Stimulated activated CD8-positive, alpha-beta memory T cell treated with anti-CD3 and anti-CD28 coated beads, Interleukin-15, amount 100 ng/mL, for 4 hours (primary cell): Measurements from ENCODE around the gene HSD17B10.
"Not testable (repeated sequence)": the region's sequence is repeated elsewhere in the genome, so short reads cannot be mapped to it uniquely, and the experiment has no call there.

Experiments used
- DNase-seq, 2 donors: peaks; one replicate each; pipeline ENCODE4 v3.0.0-alpha.2; 2020; ENCODE audit warnings: low read depth in 2 of 2

HSD17B10 gene

DNA sequence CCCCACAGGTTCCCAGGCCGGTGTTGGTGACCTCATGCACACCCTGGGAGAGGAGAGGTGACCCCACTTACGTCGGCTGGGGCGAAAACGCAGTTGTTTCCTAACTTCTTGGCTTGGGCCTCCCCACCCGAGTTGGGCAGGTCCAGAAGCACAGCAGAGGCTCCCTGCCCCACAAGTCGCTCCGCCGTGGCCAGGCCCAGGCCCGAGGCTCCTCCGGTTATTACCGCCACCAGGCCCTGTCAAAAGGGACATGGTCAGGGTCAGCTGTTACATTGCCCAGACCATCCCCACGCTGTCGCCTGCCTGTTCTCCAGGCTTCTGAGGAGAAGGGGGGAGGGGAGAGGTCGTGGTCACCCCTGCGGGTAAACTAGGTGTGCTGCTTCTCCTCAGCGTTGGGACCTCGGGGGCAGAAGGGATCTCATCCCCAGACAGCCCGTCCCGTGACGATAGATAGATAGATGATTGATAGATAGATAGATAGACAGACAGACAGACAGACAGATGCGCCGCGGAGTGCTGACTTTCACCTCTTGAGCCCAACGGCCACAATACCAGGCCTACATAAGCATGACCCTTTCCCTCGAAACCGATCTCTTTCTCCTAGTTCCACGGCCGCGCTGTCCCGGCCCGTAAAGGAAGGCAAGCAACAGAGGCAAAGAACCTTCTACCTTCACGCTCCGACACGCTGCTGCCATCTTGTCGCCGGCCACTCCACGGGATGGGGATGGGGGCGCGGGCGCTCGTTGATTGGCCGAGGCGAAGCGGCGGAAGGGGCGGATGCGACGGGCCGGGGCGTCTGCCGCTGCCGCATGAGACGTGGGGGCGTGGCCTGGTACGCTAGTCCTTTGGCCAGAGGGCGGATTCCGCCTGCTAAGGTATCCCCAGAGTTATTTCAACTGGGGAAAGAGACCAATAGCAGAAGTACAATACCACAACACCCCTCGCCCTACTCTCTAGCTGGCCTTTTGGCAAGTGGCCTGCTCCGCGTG, at the start of gene HSD17B10:
Gene HSD17B10 (minus strand): TSS at position 720 of the 989 bp plus-strand sequence. CDS start 25 bp downstream, at position 695.
- DNase-seq: peak; percentile 71 to 72

DNA sequence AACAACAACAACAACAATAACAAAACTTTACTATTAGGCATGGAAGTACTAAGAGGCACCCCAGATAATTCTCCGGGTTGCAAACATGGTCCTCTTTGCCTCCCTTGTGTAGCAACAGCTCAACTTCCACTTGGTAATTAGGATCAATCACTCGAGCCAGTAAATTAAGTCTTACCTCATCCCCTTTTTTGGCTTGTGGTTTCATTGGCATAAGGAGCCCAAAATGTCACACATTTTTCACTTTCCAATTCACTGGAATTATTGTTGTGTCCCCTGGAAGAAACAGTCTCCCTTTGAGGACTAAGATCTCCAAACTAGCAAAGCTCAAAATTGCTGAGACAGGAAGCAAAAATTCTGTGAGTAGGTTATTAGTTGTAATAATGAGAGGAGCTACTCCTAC, 49.2 kb upstream of the HSD17B10 start:
- no peak for DNase-seq

DNA sequence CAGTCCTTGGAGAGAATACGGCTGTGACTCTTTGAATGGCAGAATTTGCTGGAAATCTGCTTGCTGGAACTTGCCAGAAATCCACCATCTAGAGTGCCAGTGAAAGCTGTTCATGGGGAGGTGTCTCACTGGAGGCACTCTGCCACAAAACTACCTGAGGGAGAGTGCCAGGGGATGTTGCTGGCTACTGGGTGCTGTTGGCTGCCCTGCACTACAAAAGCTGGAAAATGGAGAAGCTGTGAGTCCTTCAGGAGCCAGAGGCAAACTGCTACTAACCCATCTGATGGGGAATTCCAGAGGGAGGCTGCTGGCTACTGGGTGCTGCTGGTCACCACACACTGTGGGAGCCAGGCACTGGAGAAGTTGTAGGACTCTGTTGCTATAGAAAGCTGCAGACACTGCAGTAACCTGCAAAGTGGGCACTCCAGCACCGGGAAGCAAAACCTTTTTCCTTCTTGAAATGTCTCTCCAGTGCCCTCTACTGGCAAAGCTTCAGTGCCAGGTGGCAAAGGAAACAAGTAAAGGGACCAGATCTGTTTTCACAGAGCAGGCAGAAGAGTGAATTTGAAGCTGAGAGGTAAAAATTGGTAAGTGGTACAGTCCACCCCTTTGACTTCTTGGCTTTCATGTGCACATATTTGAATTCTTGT, 47.8 kb upstream of the HSD17B10 start:
- peak; percentile 1 for DNase-seq

DNA sequence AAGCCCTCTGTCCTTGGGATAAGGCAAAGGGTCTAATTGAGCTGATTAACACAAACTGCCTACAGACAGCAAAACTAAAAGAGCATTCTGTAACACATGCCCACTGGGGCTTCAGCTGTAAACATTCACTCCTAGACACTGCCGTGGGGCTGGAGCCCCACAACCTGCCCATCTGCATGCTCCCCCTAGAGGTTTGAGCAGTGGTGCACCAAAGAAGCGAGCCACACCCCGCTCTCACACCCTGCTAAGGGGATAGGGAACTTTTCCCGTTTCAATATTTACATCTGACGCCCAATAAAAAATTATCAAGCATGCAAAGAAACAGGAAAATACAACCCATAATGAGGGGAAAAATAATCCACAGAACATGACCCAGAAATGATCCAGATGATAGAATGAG, 46.9 kb upstream of the HSD17B10 start:
- no peak for DNase-seq

DNA sequence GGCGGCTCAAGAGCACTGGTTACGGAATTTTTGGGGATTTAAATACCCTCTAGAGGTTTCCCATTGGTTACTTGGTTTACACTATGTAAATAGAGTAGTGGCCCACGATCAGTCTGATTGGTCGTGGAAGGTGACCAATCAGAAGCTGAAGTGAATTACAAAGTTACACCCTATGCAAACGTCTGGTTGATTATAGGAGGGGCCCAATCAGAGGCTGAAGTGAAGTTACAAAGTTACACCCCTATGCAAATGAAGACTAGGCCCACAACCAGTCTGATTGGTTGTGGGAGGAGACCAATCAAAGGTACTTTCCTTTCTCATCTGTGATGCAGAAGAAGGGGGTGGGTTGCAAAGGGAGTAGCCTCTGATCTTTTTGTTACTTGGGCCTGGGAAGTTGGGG, 45.1 kb upstream of the HSD17B10 start:
- no peak for DNase-seq

DNA sequence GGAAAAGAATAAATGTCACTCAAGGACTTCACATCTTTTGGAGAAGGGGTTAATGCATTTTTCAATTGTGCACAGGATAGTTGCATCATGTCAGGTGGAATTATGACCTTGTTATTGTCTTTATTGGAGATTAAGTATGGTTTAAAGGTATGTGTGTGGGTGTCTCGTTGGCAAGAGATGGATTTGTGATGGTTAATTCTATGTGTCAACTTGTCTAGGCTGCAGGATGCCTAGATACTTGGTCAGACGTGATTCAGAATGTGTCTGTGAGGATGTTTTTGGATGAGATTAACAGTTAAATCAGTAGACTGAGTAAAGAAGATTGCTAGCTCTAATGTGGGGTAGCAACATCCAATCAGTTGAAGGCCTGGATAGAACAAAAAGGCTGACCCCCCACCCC, 42.2 kb upstream of the HSD17B10 start:
- DNase-seq: no peak

DNA sequence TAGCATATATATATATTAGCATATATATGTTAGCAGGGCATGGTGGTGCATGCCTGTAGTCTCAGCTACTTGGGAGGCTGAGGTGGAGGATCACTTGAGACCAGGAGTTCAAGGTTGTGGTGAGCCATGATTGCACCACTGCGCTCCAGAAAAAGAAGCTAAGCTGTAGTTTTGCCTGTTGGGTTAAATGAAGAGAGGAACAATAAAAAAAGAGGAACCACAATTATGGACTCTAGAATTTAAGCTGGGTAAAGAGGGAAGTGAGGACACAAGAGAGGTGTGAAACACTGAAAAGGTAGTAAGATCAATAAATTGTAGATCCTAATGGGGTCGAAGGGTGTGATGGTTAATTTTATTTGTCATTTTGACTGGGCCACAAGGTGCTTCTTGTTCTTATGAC, 40.5 kb upstream of the HSD17B10 start:
- no peak for DNase-seq

DNA sequence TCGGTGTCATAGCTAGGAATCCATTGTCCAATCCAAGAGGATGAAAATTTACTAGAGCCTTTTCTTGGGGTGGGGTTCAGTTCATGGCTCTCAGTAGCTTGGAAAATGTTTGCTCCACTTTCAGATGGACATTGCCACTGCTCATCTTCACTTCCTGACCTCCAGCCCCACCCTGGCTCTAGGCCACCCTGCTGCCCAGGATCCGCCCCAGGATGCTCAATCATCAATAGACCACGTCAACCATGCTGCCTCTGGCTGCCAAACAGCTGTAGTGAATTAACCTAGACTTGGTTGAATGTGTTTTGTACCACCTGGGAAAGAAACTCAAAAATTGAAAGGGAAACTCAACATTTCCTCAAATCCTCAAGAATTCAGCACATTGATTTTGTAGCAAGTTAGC, 37.2 kb upstream of the HSD17B10 start:
- no peak for DNase-seq

DNA sequence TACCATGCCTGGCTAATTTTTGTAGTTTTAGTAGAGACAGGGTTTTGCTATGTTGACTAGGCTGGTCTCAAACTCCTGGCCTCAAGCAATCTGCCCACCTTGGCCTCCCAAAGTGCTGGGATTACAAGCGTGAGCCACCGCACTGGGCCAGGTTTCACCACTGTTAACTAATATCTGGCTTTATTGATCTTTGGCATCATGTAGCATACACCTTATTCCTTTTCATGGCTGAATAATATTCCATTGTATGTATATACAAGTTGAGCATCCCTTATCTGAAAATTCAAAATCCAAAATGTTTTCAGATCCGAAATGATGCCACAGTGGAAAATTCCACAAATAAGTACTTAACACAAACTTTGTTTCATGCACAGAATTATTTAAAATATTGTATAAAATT, 34.5 kb upstream of the HSD17B10 start:
- not testable (repeated sequence) for DNase-seq

DNA sequence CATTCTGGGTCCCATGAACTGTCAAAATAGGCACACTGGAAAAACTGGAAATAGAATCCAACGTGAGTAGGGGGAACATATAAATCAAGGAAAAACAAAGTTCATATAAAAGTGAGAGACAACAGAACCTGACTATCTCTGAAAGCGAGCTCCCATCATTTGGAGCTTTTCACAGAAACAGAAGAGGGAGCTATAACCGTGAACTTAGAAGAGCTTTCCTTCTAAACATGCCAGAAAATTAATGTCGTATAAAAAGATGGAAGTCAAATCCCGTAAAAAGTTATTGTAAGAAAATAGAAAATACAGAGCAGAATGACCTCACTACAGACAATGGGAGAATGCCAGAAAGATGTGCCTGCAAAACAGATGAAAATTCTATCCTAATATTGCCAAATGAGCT, 23.9 kb upstream of the HSD17B10 start:
- no peak for DNase-seq

DNA sequence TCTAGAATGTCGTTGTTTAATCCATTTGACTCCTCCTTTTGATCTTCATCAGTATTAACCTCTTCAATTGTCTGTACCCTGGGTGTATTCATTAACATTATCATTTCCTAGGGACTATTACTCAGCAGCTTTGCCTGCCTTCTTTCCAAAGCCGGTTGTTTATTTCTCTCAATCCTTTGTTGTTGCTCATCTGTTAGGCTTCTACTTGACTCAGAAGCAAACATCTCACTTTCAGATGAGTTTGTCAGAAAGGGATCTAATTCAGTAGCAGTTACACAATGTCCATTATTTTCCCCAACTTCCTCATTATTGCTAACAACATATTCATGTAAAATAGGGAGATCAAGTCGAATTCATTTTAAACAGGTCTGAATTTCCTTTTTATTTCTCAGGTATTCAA, 22.1 kb upstream of the HSD17B10 start:
- no peak for DNase-seq

DNA sequence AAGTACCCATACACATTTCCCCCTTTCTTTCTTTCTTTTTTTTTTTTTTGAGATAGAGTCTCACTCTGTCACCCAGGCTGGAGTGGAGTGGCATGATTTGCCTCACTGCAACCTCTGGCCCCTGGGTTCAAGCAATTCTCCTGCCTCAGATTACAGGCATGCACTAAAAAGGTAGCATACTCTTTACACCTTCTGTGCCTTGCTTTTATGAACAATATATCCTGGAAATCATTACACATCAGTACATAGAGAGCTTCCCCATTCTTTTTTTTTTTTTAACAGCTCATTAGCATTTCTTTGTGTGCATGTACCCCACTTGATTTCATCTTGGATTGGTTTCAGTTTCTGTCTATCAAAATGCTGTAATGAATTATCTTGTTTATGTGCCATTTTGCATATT, 18.6 kb upstream of the HSD17B10 start:
- DNase-seq: no peak

DNA sequence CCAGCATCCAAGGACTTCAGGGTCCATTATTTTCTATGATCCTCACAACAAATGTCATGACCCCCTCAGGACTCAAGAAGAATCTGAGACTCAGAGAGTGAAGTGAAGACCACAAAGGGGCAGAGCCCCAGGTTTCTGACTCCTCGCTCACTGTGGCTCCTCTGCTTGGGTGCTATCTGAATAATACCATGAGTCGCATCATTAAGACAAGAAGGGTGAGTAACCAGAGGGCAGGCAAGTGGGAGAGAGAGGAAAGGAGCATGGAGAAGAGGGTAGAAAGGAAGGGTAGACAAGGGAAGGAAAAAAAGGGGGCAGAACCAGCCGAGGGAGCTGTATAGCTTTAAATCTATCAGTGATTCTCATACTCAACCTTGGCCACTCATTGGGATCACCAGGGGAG, 15.5 kb upstream of the HSD17B10 start:
- DNase-seq: no peak

DNA sequence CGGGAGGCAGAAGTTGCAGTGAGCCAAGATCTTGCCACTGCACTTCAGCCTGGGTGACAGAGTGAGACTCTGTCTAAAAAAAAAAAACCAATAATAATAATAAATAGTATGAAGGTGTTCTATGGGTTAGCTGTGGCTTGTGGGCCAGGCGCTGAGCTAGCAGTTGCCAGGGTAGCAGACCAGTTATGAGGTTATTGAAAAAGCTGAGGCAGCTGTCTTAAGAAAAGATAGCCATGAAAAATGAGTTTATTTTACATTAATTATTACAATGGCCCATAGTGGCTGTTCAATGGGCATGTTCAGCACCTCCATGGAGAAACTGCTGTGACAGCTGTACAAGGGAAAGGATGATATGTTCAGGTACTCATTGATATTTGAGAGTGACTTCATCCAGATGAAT, 13.3 kb upstream of the HSD17B10 start:
- no peak for DNase-seq

DNA sequence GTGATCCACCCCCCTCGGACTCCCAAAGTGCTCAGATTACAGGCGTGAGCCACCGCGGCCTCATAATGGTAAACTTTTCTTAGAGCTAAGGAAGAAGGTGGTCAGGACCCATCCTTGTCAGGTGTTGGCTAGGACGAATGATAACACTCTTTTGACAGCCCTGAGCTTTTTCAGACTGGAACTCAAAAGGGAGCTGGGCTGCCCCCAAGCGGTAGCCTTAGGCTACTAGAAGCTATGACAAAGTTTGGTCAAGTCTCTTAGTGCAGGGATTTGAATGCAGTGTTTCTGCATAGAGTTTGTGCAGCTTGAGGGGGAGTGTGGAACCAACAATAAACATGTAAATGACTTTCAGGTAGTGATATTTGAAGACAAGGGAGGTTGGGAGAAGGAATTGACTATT, 11.8 kb upstream of the HSD17B10 start:
- no peak for DNase-seq

DNA sequence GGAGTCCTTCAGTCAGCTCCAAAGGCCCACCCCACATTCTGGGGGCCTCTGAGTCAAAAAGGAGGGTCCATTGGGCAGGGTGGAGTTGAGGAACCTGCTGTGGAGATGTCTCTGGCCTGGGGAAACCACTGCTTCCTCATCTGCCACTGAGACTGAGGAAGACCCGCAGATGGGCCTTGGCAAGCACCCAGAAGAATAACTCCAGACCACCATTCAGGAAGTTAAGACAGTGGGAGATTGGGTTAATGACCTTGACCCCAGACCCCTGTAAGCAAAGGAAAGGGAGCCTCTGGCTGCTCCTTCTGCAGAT, 8.1 kb upstream of the HSD17B10 start:
- no peak for DNase-seq

DNA sequence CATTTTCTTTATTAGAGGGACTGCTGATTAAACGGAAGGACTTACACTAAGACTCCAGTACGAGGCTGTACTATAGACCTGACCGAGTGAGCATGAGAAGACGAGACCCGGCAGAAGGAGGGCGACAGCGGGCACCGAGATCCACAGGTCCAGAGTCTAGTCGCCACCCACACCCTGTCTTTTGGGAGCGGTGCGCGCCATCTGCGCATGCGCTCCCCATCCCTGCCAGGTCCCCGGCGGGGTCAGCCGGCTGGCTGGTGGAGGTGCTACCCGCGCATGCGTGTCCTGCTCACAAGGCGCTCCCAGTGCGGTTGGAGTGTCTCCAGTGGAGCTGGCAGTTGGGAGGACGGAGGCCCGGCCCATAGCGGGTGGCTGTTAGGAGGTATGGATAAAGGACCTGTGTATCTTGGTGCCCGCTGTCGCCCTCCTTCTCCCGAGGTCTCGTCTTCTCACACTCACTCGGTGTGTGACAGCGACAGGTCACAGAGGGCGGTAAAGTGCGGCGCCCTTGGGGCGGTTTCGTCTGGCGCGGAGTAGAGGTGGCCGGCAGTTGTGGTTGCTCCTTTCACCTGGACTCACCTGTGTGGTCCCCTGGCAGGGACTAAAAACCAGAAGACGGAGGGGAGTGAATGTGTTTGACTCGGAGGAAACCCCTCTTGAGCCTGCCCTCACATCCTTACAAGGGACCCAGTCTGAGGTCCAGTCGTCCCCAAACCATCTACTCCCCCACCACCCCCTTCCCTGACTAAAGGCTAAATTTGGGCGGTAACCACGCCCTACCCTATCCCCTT, 7.6 kb upstream of the HSD17B10 start:
- DNase-seq: peak; percentile 36 to 52

DNA sequence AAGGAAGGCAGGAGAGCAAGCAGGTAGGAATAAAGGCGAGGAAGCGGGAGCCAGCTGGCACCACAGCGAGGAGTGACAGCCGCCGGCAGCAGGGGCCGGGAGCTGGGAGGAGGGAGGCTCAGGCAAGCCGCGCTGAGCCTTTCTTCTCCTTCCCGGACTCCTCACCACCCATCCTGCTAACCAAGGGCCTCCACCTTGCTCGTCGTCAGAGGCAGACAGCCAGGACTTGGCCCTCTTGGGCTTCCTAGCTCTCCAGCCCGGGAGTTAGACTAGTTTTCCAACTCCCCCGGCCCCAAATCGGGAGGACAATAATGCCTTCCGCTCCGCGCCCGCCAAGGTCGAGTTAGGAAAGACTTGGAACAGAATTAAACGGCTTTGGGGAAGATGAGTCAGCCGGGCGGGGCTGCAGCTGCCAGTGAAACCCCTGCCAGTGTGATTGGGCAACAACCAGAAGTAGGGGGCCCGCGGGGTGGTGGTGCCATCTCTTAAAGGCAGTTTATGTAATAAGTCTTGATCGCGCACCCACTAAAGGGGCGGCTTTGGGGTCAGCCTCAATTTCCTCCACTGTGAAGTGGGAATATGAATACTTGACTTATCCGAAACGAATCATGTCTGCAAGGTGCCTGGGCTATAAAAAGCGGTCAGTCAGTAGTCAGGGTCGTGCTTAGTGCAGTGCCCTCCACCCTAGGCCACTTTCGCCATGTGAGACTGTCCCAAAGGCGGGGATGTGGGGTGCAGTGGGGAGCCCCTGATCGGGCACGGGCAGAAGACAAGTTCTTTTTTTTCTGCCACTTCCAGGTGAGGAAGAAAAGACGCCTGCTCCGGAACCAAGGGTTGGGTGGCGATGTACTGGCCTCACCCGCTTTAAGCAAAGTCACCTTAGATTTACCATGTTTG, 6.7 kb upstream of the HSD17B10 start:
- DNase-seq: no peak

DNA sequence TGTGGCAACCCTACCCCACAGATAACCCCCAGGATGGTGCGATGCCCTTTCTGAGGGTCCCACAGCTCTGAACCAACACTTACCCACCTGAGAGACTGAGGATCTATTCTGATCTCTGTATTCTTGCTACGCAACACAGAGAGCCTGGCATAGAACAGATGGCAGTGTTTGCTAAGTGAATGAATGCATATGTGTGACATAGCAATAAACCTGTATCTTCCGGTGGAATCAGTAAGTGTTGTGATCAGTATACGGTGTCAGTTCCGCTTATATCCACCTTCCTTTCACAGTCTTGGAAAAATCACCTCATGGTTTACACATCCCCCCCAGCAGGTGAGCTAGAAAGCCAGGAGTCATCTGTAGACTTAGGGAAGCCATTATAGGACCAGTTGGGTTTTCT, 5.9 kb upstream of the HSD17B10 start:
- DNase-seq: no peak

DNA sequence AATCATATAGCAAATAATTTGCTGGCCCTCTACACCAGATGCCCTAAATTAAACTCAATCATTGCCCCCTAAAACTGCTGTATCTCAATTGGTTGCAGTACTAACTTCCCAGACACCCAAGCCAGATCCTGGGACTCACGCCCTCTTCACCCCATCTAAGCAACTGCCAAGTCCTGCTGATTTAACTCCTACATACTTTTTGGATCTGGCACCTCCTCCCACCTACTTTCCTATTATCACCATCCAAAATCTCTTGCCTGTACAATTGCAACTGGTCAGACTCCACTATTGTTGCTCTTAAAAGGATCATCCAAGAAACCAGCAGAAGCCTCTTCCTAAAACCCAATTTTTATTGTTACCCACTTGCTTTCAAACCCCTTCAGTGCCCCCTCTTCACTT, 4.7 kb upstream of the HSD17B10 start:
- no peak for DNase-seq

DNA sequence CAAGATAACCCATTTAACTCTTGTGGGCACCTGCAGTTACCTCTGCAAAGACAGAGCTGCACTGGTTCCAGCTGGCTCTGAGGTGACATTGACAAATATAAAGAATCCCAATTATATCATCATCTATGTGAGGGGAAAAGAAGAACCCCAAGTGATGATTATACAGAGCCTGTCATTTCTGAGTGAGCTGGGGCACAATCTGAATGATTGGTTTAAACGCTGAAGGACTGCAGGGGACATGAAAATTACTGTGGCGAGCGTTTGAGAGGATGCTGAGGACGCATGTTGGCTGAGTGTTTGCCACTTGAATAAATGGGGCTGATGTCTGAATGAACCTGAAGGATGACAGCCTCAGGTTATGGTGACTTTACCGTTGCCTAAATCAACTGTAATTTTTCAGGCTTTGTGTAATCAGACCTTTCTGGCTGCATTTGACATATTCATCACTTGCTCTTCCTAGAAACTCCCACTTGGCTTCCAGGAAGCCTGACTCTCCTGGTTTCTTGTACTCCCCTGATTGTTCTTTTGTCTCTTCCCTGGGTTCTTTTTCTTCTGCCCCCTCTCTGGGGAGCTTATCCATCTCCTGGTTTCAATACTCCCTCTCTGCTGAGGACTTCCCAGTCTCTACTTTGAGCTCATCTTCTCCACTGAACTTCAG, 4.1 kb upstream of the HSD17B10 start:
- no peak for DNase-seq
